HepG2 (cell line): ENCODE data around the gene NOP9. TPM values are rescaled to one million over a fixed set of nuclear protein-coding genes. Genes with fewer than 3 reads are reported as not detected.

ENCODE experiments used
- ARID3A ChIP-seq: IDR thresholded peaks from 2 replicates; pipeline ENCODE4 v1.6.1; 2012; ENCODE audit warnings: low read depth, low read length, improper control_type of control experiment
- BCLAF1 ChIP-seq: fragments of 450-650 bp; IDR thresholded peaks from 2 replicates; pipeline ENCODE4 v1.6.1; 2017; ENCODE audit warnings: mild to moderate bottlenecking
- CREB3 ChIP-seq: sonication (generic); formaldehyde crosslinking; IDR thresholded peaks from 2 replicates; pipeline ENCODE4 v1.5.0; 2020; ENCODE audit warnings: missing genetic modification reagents
- NAIF1 ChIP-seq: sonication (generic); formaldehyde crosslinking; IDR thresholded peaks from 2 replicates; pipeline ENCODE4 v1.5.0; 2020; ENCODE audit warnings: mild to moderate bottlenecking, missing genetic modification reagents, borderline replicate concordance
- NCOA5 ChIP-seq: sonication (generic); formaldehyde crosslinking; IDR thresholded peaks from 2 replicates; pipeline ENCODE4 v1.4.0; 2020; ENCODE audit warnings: missing genetic modification reagents
- NFE2 ChIP-seq: sonication (generic); formaldehyde crosslinking; IDR thresholded peaks from 2 replicates; pipeline ENCODE4 v1.4.0; 2020; ENCODE audit warnings: missing genetic modification reagents
- PAWR ChIP-seq: sonication (generic); formaldehyde crosslinking; IDR thresholded peaks from 2 replicates; pipeline ENCODE4 v1.4.0; 2020; ENCODE audit warnings: missing genetic modification reagents, mild to moderate bottlenecking, borderline replicate concordance
- PRDM15 ChIP-seq: sonication (generic); formaldehyde crosslinking; IDR thresholded peaks from 2 replicates; pipeline ENCODE4 v1.4.0; 2020; ENCODE audit warnings: missing genetic modification reagents
- SIX4 ChIP-seq: sonication (generic); formaldehyde crosslinking; IDR thresholded peaks from 2 replicates; pipeline ENCODE4 v1.4.0; 2020; ENCODE audit warnings: missing genetic modification reagents
- TBL1XR1 ChIP-seq: fragments of 150-350 bp; IDR thresholded peaks from 2 replicates; pipeline ENCODE4 v1.6.1; 2014; ENCODE audit warnings: borderline replicate concordance, low read length; ENCODE audit not compliant: partially characterized antibody
- ZNF235 ChIP-seq: sonication (generic); formaldehyde crosslinking; IDR thresholded peaks from 2 replicates; pipeline ENCODE4 v1.8.1; 2023; ENCODE audit warnings: mild to moderate bottlenecking, missing genetic modification reagents, borderline replicate concordance
- ZNF33B ChIP-seq: sonication (generic); formaldehyde crosslinking; IDR thresholded peaks from 2 replicates; pipeline ENCODE4 v1.5.1; 2020; ENCODE audit warnings: mild to moderate bottlenecking, missing genetic modification reagents
- ZNF431 ChIP-seq: sonication (generic); formaldehyde crosslinking; IDR thresholded peaks from 2 replicates; pipeline ENCODE4 v1.9.0; 2022; ENCODE audit warnings: missing genetic modification reagents, low read depth, mild to moderate bottlenecking, borderline replicate concordance
- ZNF484 ChIP-seq: sonication (generic); formaldehyde crosslinking; IDR thresholded peaks from 2 replicates; pipeline ENCODE4 v1.5.1; 2020; ENCODE audit warnings: mild to moderate bottlenecking, low read depth, missing genetic modification reagents, borderline replicate concordance
- ZNF512B ChIP-seq: sonication (generic); formaldehyde crosslinking; IDR thresholded peaks from 2 replicates; pipeline ENCODE4 v1.5.1; 2020; ENCODE audit warnings: missing genetic modification reagents, mild to moderate bottlenecking, borderline replicate concordance
- polyA plus RNA-seq, 8 experiments: library from polyadenylated mRNA; depleted of rRNA in 3 of 8; stranded (reverse) in 7 of 8; unstranded in 1 of 8; fragments of >200 nt; fragmentation: Illumina TruSeq in 4 of 8; extraction: Trizol in 4 of 8; gene quantifications; 2 replicates each; pipeline versions ENCODE4 v1.2.1 to v1.2.3, GENCODE V29; 2011 to 2016; ENCODE audit warnings: low read depth in 4 of 8, missing spikeins in 1 of 8, mixed read lengths in 1 of 8; ENCODE audit not compliant: insufficient read depth in 1 of 8
- total RNA-seq, 5 experiments: library from RNA; depleted of rRNA; stranded (reverse); fragments of >200 nt; fragmentation: Illumina TruSeq; extraction: Trizol; gene quantifications; 2 replicates each; pipeline ENCODE4 v1.2.3, GENCODE V29; 2016; ENCODE audit warnings: low read depth in 1 of 5

Gene NOP9
- total and polyA plus RNA-seq, 2 of the 13 experiments (the other 11 are each of a cell fraction or from before 2014, with no cell fraction given) = 24.5 to 61.6 TPM

GRCh38 chr14:24271134-24271833 lies 28.4 kb upstream of the NOP9 start, which contains the start of gene RABGGTA (continued):
- TF ChIP-seq CREB3 (CRISPR knock-in tag) (peak; percentile 99), PRDM15 (CRISPR knock-in tag) (peak; percentile 86), ZNF431 (CRISPR knock-in tag) (peak; percentile 100), ZNF235 (peak; percentile 100), TBL1XR1 (peak; percentile 65), ZNF33B (peak; percentile 24; the same call in 1 of the 2 replicates), NFE2 (CRISPR knock-in tag) (no peak), BCLAF1 (no peak), ZNF484 (CRISPR knock-in tag) (peak; percentile 89; the same call in 1 of the 2 replicates), PAWR (peak; percentile 42; the same call in 1 of the 2 replicates), ZNF512B (peak; percentile 99), ARID3A (peak; percentile 72), NAIF1 (peak; percentile 90), SIX4 (CRISPR knock-in tag) (peak; percentile 53; the same call in 1 of the 2 replicates), NCOA5 (no peak)
